Amygdala (tissue), 56 donors: ENCODE measurements around the gene TBX4.

ENCODE experiments used
- DNase-seq, 56 donors: peaks; one replicate each; lab custom pipeline; 2025; lab: John Stamatoyannopoulos, UW

TBX4 gene

DNA sequence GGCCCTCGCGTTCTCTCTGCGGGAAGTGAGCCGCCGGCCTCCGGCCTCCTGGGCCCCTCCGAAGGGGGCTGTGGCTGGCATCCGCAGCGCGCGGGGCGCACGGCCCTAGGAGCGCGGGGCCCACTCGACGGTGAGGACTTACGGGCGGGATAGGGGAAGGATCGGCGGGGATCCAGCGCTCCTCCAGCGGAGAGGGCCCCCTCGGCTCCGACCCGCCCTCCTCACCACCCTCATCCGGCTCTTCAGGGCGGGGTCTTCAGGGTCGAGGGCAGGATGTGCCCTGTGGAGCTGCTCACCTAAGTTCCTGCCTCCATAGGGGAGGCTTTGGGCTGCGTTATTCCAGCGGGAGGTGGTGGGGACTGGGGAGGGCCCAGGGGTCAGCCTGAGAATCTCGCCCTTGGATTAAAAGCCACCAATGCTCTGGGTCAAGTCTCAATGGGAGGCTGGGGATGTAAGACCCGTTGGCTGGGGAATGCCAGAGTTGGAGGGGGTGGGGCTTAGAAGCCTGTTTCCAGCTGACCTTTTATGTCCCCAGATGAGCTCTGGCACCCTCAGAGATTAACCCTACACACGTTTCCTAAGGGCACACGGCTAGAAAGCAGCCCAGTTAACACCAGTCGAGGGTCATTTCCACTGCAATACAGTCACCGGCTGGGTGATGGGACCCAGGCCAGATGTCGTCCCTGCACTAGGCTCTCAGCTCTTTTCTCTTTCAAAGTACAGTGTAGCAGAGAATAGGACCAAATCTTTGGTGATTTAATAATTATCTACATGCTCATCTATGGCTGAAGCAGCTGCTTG, 39.2 kb upstream of the TBX4 start:
- DNase-seq: no peak

DNA sequence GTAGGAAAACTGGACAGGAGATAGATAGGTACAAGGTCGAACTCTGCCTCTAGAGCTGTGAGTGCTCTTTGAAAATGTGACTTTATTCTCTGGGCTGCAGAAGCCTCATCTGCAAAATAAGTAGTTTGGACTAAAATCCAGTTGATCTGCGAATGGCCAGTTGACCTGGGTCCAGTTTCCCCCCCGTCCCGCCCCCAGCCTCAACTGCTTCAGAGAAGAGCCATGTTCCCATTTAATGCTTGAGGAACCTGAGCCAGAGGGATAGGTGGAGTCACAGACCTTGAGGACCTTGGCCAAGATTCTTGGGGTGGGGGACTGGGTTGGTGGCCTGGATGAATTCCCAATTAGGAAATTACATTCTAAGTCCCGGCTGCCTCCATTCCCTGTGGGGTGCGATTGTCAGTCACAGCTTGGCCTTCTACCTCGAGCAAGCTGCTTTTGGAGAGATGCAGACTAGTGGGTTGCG, 38.5 kb upstream of the TBX4 start:
- DNase-seq: no peak

DNA sequence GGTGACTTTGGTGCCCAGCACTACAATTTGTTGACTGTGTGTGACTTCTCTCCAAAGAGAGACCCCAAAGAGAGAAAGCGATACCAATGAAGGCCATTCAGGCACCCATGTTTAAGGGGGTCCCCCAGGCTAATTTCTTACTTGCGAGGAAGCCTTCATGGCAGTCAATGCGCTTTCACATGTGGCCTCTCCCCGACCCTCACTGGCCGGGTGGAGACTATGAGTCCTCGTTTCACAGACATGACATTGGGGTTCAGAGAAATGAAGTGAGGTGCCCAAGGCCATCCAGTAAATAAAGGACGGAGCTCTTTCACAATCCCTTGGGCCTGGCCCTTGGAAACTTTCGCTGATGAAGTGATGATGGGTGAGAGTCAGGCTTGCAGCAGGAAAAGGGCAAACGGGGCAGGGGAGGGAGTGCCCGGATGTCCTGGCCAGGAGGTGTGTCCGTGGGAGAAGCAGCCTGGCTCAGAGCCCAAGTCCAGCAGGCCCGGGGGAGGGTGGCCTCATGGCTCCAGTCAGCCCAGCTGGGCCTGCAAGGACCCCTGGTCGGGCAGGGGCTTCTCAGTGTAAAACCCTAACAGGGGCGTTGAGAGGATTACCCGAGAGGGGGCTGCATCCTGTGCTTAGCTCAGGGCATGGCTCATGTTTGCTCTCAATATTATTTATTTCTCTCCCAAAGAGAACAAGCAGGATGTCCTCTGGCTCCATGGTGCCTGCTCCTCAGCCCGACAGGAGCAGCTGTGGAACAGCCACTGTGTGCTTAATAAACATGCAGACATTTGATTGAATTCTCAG, 37.9 kb upstream of the TBX4 start:
- DNase-seq: no peak

DNA sequence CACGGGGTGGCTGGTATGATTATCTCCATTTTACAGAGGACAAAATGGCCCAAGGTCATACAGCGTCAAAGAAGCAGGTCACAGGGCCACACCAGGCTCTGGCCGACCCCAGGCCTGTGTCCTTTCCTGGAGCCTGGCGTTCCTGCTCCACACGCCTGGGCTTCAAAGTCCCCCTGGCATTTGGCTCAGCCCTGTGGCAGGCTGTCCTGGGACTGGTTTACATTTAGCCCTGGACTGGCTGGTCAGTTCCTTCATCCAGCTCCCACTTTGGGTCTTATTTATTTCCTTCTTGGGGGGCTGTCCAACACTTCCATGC, 37.3 kb upstream of the TBX4 start:
- DNase-seq: no peak

DNA sequence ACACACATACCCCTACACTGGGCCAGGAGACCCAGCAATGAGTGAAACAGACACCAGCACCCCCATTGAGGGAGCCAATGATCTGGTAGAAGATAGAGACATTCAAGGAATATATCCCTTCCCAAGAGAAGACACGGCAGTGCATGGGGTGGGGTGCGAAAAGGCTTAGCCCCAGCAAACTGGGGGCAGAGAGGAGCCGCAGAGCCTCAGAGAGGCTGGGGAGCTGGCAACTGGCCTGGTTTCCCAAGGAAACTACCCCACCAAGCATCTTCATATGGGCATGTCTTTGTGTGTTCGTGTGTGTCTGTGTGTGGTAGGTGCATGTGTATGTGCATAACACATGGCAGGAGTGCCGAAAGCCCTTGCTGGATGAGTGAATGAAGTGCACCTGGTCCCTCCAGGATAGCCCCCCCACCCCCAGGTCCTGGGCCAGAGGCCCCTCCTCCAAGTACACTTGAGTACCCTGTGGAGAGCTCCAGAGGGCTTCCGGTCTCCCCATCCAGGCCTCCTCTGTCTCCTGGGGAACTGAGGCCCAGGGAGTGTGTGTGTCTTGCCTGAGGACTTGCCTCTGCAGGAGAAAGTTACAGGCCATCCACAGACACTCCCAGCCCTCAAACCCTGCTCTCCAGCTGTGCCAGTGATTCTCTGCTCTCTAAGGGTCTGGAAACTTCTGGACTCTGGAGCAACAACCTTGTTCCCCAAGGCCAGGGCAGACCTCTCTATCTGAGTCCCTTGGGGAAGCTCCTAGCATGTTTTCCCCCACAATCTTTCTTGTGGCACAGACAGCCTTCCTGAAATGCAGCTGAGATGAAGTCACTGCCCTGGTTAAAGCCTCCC, 36.6 kb upstream of the TBX4 start:
- no peak for DNase-seq

DNA sequence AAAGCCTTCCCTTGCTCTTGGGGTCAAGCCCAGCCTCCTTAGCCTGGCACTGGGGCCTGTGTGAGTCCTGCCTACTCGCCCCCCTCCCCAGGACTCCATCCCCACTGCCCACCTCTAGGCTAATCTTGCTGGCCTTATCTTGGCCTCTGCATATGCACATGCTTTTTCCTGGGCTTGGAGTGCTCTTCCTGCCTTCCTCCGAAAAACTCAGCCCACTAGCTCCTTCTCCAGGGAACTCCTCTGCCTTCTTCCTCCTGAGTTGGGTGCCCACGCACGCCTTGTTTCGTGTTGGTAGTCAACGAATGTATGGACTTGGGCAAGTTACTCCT, 36.0 kb upstream of the TBX4 start:
- DNase-seq: no peak

DNA sequence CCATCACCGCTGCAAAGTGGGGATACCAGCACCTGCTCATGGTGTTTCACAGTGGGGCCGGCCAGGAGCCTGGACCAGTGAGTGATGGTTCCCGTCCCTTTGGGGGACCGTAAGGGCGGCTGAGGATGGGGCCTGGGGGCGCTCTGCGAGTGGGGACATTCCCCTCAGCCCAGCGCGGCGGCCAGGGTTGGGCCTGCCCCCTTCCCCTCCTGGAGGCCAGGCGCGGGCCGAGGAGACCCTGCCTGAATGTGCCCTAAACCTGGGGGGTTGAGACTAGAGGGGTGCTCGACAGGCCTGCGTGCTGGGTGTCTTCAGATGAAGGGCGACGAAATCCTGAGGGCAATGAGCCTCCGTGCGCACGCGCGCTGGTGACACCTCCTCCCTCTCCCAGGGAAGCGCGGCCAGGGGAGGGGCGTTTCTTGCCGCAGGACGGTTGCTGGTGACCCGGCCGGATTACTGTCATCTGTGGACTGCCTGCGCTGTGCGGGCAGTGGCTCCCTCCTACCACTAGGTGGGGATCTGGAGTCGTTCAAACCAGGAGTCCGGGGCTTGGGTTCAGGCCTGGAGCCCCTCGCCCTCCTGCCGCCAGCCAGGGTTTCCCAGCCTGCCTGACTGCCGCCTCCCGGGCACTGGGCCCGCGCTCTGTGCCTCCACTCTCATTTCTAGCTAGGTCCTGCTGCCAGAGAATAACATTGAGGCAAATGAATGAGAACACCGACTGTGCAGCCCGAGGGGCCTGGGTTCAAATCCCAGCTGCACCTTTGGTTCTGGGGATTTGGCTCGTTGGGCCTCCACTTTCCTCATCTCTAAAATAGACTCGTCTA, 35.5 kb upstream of the TBX4 start:
- peak in 44 of 56 donors; percentile 5 to 71 (median 44) for DNase-seq

DNA sequence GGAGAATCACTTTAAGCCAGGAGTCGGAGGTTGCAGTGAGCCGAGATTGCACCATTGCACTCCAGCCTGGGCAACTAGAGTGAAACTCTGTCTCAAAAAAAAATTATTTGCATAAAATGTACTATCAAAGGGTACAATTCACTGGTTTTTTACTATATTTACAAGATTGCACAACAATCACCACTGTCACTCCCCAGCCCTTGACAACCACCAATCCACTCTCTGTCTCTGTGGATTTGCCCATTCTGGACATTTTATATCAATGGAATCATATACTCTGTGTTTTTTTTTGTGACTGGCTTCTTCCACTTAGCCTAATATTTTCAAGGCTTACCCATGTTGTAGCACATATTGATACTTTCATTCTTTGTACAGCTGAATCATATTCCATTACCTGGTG, 33.8 kb upstream of the TBX4 start:
- no peak for DNase-seq

DNA sequence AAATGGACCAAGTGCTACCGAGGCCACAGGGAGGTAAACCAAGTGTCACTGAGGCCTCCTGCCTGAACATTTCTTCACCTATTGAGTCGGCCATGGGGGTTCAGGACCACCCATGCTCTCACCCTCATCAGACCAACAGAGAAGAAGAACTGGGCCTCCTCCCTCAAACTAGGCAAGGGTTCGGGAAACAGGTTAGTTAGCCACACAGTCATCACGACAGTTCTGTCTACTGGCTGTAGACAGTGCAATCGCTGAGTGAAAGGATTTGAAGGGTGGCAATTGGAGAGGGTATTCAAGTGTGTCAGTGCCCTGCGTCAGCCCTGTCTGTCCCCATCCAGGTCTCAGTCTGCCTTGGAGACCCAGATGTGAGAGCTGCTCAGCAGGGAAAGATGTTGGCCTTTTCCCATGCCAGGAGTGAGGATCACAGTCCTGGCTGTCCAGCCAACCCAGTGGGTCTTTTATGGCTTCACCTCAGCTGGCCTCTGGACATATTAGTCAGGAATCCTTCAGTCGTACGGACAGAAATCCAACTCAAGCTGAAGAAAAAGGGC, 32.7 kb upstream of the TBX4 start:
- DNase-seq: no peak

DNA sequence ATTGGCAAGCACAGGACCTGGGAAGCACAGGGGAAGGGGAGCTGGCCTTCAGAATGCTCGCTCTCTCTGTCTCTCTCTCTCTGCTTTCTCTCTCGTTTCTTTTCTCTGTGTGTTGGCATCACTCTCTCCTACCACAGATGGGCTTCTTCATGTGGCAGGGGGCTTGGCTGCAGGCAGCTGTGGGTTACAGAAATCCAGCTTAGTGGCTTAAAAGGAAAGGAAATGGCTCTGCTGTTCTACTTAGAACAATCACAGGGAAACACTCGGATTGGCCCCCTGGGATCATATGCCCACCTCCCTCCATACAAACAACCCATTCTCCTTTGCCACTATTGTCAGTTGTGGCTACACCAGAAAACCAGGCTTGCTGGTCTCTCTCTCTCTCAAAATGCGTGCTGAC, 32.2 kb upstream of the TBX4 start:
- no peak for DNase-seq

DNA sequence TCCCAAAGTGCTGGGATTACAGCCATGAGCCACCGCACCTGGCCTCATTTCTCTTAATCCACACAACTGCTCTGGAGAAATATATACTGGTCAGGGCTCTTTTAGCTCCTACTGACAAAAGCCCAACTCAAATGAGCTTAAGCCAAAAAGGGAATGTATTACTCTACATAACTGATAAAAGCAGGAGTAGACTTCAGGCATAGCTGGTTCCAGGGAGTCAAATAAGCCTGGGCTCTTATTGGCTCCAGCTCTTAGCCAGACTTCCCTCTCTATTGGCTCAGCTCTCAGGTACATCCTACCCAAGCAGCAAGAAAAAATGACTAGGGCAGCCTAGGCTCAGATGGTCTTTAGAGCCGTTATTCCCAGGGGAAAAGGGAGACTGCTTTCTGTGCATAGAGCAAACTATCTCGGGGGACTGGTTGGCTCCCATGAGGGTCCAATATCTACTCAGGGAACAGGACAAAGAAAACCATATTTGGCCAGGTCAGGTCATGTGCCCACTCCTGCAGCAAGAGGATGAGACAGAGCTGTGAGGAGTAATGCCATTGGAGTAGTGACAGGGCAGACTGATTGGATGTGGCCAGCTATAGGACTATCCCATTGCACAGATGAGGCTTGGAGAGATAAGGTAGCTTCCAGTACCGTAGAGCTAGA, 31.4 kb upstream of the TBX4 start:
- no peak for DNase-seq

DNA sequence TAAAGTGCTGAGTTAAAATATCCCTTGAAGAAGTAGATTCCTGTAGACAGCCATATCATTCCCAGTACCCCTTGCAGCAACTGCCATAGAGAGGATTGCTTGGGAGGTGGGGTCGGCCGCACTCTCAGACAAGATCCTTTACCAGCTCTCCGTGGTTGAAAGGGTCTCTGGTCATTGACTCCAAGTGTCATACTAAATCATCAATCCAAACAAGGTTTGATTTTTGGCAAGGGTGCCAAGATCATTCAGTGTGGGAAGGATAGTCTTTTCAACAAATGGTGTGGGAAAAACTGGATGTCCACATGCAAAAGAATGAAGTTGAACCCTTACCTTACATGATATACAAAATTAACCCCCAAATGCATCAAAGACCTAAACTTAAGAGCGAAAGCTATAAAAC, 30.8 kb upstream of the TBX4 start:
- DNase-seq: no peak

DNA sequence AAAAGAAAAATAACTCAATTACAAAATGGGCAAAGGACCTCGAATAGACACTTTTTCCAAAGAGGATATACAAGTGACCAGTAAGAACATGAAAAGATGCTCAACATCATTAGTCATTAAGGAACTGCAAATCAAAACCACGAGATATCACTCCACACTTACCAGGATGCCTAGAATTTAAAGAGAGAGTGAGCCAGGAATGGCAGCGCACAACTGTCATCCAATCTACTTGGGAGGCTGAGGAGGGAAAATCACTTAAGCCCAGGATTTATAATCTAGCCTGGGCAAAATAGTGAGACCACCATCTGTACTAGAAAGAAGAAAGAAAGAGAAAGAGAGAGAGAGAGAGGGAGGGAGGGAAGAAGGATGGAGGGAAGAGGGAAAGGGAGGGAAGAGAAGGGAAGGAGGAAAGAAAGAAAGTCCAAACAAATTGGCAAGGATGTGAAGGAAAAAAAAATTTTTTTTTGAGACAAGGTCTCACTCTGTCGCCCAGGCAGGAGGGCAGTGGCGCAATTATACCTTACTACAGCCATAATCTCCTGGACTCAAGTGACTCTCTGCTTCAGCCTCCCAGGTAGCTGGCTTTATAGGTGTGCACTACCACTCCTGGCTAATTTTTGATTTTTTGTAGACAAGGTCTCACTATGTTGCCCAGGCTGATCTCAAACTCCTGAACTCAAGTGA, 30.0 kb upstream of the TBX4 start:
- no peak for DNase-seq

DNA sequence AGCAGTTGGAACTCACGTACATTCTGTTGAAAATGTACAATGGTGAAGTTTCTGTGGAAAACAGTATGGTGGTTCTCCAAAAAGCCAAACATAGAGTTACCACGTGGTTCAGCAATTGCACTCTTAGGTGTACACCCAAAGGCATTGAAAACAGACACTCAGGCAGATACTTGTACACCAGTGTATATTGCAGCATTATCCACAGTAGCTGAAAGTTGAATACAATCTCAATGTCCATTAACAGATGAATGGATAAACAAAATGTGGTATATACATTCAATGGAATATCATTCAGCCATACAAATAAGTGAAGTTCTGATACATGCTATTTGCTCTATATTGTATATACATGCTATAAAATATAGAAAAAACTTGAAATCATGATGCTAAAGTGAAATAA, 29.4 kb upstream of the TBX4 start:
- DNase-seq: no peak

DNA sequence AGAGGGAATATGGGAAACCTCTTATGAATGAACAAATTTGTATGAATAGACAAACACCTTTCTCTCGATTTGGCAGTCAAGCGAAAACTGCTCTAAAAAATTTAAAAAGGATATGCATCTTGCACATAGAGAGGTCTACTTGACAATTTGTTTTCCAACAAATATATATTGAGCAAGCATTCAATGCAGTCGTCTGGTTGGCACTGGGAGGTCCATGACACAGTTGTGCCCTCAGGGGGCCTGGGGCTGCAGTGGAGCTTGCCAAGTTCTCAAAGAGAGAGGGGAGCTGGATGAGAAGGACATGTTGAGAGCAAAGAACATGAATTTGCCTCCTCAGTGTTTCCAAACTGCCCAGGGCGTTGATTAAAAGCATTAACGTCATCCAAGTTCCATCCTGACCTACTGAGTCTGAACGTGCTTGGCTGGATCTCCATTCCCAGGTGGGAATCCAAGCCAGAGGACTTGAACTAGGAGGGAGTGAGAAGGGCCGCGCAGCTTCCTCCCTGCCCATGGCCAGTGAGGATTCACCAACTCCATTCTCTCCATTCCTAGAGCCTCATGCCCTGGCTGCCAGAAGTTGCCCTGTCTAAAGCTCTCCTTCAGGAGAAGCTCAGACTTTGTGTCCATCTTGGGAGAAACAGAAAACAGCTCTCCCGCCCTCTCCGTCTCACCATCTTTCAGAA, 28.1 kb upstream of the TBX4 start:
- DNase-seq: no peak

DNA sequence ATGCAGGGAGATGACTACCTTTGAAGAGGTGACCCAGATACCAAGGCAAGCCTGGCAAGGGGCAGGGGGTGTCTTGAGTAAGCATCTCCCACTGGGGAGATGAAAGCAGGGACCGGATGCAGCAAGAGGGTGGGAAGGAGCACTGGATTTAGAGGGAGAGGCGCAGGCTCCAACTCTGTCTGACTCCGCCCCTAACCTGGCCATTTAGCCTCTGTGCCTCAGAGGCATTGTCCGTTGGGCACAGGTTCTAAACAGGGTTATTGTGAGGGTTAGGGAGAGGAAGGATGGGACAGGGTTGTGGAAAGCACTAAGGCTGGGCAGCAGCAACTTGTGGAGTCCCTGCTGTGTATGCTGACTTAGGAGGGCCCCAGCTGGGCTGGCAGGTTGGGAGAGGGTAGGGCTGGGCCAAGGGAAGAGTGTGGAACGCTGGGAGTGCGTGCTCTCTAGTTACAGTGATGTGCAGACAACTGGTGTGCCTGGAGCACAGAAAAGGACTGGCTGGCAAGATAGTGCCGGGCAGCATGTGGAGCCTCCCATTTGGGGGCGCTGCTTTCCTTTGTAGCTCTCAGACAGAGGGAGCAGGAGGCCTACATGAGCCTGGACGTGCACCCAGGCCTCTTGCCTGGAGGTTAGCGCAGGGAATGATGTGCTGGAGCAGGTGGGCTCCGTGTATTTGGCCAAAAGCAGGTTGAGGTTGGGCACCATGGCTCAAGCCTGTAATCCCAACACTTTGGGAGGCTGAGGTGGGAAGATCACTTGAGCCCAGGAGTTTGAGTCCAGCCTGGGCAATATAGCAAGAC, 26.3 kb upstream of the TBX4 start:
- DNase-seq: no peak

DNA sequence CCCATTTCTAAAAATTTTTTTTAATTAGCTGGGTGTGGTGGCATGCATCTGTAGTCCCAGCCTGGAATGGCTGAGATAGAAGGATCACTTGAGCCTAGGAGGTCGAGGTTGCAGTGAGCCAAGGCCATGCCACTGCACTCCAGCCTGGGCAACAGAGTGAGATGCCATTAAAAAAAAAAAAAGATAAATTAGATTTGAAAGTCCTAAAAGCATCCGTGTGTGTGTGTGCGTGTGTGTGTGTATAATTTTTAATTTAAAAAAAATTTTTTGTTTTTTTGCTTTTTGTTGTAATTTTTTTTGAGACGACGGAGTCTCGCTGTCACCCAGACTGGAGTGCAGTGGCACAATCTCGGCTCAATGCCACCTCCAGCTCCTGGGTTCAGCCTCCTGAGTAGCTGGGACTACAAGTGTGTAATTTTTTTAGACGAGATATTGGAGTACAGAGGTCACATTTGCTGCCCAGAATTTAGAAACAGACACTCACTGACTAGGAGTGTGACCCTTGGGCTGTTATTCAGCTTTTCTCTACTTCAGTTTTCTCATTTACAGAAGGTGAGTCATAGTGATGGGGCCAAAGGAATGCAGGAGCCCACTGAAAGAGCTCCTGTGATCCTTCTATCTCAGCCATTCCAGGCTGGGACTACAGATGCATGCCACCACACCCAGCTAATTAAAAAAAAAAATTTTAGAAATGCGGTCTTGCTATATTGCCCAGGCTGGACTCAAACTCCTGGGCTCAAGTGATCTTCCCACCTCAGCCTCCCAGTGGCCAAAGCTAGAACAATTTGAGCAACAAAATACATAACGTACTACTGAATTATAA, 25.5 kb upstream of the TBX4 start:
- DNase-seq: no peak
